Measurements from ENCODE around the gene AHCYL2.

The AHCYL2 gene

GRCh38 chr7:129186749-129187260 lies 38.0 kb upstream of the AHCYL2 start:
- Histone ChIP-seq H3F3A (ENCODE audit: control insufficient read depth, insufficient read depth) (peaks cover 12% of the 10 kb centered on the region), H3K27me3 (ENCODE audit: control insufficient read depth, low read length) (peaks cover 25% of the 10 kb centered on the region), H4K20me1 (ENCODE audit: control insufficient read depth, insufficient read depth, low read depth, low read length) (no peaks in the 10 kb centered on the region), H3K9me3 (ENCODE audit: control insufficient read depth, insufficient read depth, low read length) (no peaks in the 10 kb centered on the region), H3K4me2 (ENCODE audit: low read length) (peak overlapping the region; percentile 40), H3K9me2 (replicated peaks; ENCODE audit: control insufficient read depth, low read length) (no peaks in the 10 kb centered on the region), H3K27ac (ENCODE audit: low read depth, low read length) (no peak overlapping the region), H3K36me3 (ENCODE audit: control insufficient read depth, low read length) (no peaks in the 10 kb centered on the region), H3K4me1 (ENCODE audit: control insufficient read depth, low read length) (peaks cover 44% of the 10 kb centered on the region), H3K79me2 (ENCODE audit: control insufficient read depth, low read length) (peaks cover 5% of the 10 kb centered on the region), H3K4me3 (ENCODE audit: low read length) (peak overlapping the region; percentile 4; the same call in 1 of the 2 replicates)
- TF ChIP-seq EZH2phosphoT487 (IDR thresholded peaks at IDR 0.05; ENCODE audit: borderline replicate concordance, low read length) (no peak), CTCF (IDR thresholded peaks at IDR 0.05; ENCODE audit: low read depth, low read length, poor library complexity, severe bottlenecking) (no peak)

- H3K4me3 ChIP-seq (ENCODE audit: low read length) = peak overlapping the region; percentile 76
Observed at GRCh38 chr7:129187681-129188371, 37.0 kb upstream of the AHCYL2 start.

DNA sequence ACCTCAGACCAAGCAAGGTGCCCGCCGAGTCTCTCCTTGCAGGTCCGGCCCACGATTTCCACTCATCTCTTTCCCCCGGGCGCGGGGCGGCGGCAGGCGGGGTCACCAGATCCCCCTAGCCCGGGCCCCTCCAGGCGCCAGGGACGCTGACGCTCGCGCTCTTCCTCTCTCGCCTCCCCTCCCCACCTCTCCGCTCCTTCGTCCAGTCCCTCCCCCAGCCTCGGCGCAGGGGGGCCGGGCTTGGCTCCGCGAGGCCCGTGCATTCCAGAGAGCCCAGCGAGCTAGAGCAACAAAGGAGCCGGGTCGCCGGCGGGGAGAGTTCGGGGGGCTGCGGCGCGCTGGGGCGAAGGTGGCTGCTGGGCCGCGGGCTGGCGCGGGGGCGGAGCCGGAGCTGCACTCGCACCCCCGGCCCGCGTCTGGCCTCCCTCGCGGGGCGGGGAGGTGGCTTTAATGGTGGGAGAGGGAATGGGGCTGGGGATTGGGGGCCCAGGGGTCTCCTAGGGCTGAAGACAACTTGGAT lies 36.4 kb upstream of the AHCYL2 start, which contains the start of gene SMO:
TSS of gene SMO (plus strand) at position 262 of the 520 bp plus-strand sequence. CDS start 519 bp downstream, outside the sequence.
- no peaks in the 10 kb centered on the region for H3K36me3 ChIP-seq (ENCODE audit: control insufficient read depth, low read length)
- no peaks in the 10 kb centered on the region for H3K9me2 ChIP-seq (replicated peaks; ENCODE audit: control insufficient read depth, low read length)
- peak within 1 kb of the TSS; percentile 89 for H3K4me2 ChIP-seq (ENCODE audit: low read length)
- H3K4me1 ChIP-seq (ENCODE audit: control insufficient read depth, low read length) = peaks cover 44% of the 10 kb centered on the region
- no peak within 1 kb of the TSS for H3K27ac ChIP-seq (ENCODE audit: low read depth, low read length)
- no peaks in the 10 kb centered on the region for H3K9me3 ChIP-seq (ENCODE audit: control insufficient read depth, insufficient read depth, low read length)
- peaks cover 27% of the 10 kb centered on the region for H3K27me3 ChIP-seq (ENCODE audit: control insufficient read depth, low read length)
- peak within 1 kb of the TSS; percentile 76 for H3K4me3 ChIP-seq (ENCODE audit: low read length)
- H3K79me2 ChIP-seq (ENCODE audit: control insufficient read depth, low read length) = peaks cover 5% of the 10 kb centered on the region
- no peak for TF ChIP-seq CTCF (IDR thresholded peaks at IDR 0.05; ENCODE audit: low read depth, low read length, poor library complexity, severe bottlenecking)
- TF ChIP-seq EZH2phosphoT487 (IDR thresholded peaks at IDR 0.05; ENCODE audit: borderline replicate concordance, low read length) = peak; percentile 13; the same call in 1 of the 2 replicates
- H4K20me1 ChIP-seq (ENCODE audit: control insufficient read depth, insufficient read depth, low read depth, low read length) = no peaks in the 10 kb centered on the region
- H3F3A ChIP-seq (ENCODE audit: control insufficient read depth, insufficient read depth) = peaks cover 12% of the 10 kb centered on the region

More at GRCh38 chr7:129187681-129188371, 37.0 kb upstream of the AHCYL2 start:
- Histone ChIP-seq H3F3A (ENCODE audit: control insufficient read depth, insufficient read depth) (peaks cover 12% of the 10 kb centered on the region), H3K9me3 (ENCODE audit: control insufficient read depth, insufficient read depth, low read length) (no peaks in the 10 kb centered on the region), H3K4me2 (ENCODE audit: low read length) (peak overlapping the region; percentile 89), H3K27ac (ENCODE audit: low read depth, low read length) (no peak overlapping the region), H3K79me2 (ENCODE audit: control insufficient read depth, low read length) (peaks cover 5% of the 10 kb centered on the region), H3K4me1 (ENCODE audit: control insufficient read depth, low read length) (peaks cover 44% of the 10 kb centered on the region), H3K36me3 (ENCODE audit: control insufficient read depth, low read length) (no peaks in the 10 kb centered on the region), H3K9me2 (replicated peaks; ENCODE audit: control insufficient read depth, low read length) (no peaks in the 10 kb centered on the region), H3K27me3 (ENCODE audit: control insufficient read depth, low read length) (peaks cover 27% of the 10 kb centered on the region), H4K20me1 (ENCODE audit: control insufficient read depth, insufficient read depth, low read depth, low read length) (no peaks in the 10 kb centered on the region)
- TF ChIP-seq EZH2phosphoT487 (IDR thresholded peaks at IDR 0.05; ENCODE audit: borderline replicate concordance, low read length) (no peak), CTCF (IDR thresholded peaks at IDR 0.05; ENCODE audit: low read depth, low read length, poor library complexity, severe bottlenecking) (no peak)
